K562 (cell line): ENCODE measurements around the gene JADE3. TPM values are rescaled to one million over a fixed set of nuclear protein-coding genes. Genes with fewer than 3 reads are reported as not detected.

ENCODE experiments used
- ATAC-seq: fragments of 200-7000 bp; cut with Tn5 transposase; 3 replicates; pipeline ENCODE4 v1.9.1; 2020; ENCODE audit warnings: moderate library complexity
- BruUV-seq: library from RNA; stranded (reverse); fragments of 400-500 nt; replicated peaks from 2 replicates; lab custom pipeline; 2021; lab: Mats Ljungman, UMichigan
- CTCF ChIA-PET: fragments of 300-600 bp; formaldehyde crosslinking; extraction: SDS; loops from one replicate; lab custom pipeline; 2021; ENCODE audit warnings: low intra/inter-chr PET ratio; lab: Yijun Ruan, JAX
- POLR2A ChIA-PET: fragments of 300-600, 350-650 bp; sonication (Branson Sonifier 250); formaldehyde crosslinking; extraction: SDS; loops from one replicate; lab custom pipeline; 2021; ENCODE audit warnings: antibody characterized with exemption, inconsistent platforms; lab: Yijun Ruan, JAX
- DNase-seq, 4 experiments: peaks; one replicate each; pipeline versions ENCODE4 v3.0.0 to v3.0.0-alpha.2; 2011 to 2018; ENCODE audit warnings: low spot score in 3 of 4, mixed read lengths in 3 of 4; ENCODE audit errors: extremely low read depth in 1 of 4
- FAIRE-seq: peaks from 2 replicates; lab custom pipeline; 2011; peaks lifted over from hg19 to GRCh38; lab: Jason Lieb, UNC
- H2AFZ ChIP-seq: 2 replicates; pipeline ENCODE4 v1.6.0; 2011; ENCODE audit warnings: low read depth, low read length, control low read depth, inconsistent platforms
- H3K27ac ChIP-seq: fragments of 200-600 bp; 3 replicates; pipeline ENCODE4 v1.8.0; 2011; ENCODE audit warnings: low read depth, mild to moderate bottlenecking, control low read depth, inconsistent platforms, low read length, moderate library complexity, mixed read lengths; ENCODE audit errors: extremely low read depth
- H3K27me3 ChIP-seq, 2 experiments: fragments of 300-600 bp in 1 of 2; 2 replicates in 1 of 2; 3 replicates in 1 of 2; pipeline versions ENCODE4 v1.6.0 to v1.8.0; 2011; ENCODE audit warnings: inconsistent platforms in 2 of 2, low read length in 2 of 2, mild to moderate bottlenecking in 1 of 2, mixed read lengths in 1 of 2, moderate library complexity in 1 of 2; ENCODE audit not compliant: control insufficient read depth in 2 of 2, insufficient read depth in 2 of 2
- H3K36me3 ChIP-seq: fragments of 300-600 bp; 3 replicates; pipeline ENCODE4 v1.8.0; 2011; ENCODE audit warnings: mild to moderate bottlenecking, low read length, inconsistent platforms; ENCODE audit not compliant: control insufficient read depth, insufficient read depth
- H3K4me1 ChIP-seq, 2 experiments: fragments of 200-600 bp in 1 of 2; replicated peaks in 1 of 2; 2 replicates in 1 of 2; 3 replicates in 1 of 2; pipeline versions ENCODE4 v1.5.1 to v1.8.0; 2011; ENCODE audit warnings: inconsistent platforms in 2 of 2, low read length in 2 of 2, mild to moderate bottlenecking in 1 of 2, mixed read lengths in 1 of 2, moderate library complexity in 1 of 2; ENCODE audit not compliant: control insufficient read depth in 2 of 2, insufficient read depth in 2 of 2
- H3K4me2 ChIP-seq: 2 replicates; pipeline ENCODE4 v1.6.1; 2011; ENCODE audit warnings: low read length, control low read depth, inconsistent platforms, mixed read lengths; ENCODE audit not compliant: insufficient read depth
- H3K4me3 ChIP-seq: fragments of 200-600 bp; sonication (generic), shearing (Covaris generic); 2 replicates; pipeline ENCODE4 v1.5.1; 2016; ENCODE audit warnings: control low read depth, inconsistent platforms
- H3K79me2 ChIP-seq: fragments of 200-600 bp; 3 replicates; pipeline ENCODE4 v1.8.0; 2011; ENCODE audit warnings: low read length, inconsistent platforms; ENCODE audit not compliant: control insufficient read depth, insufficient read depth
- H3K9ac ChIP-seq, 2 experiments: 2 replicates each; pipeline versions ENCODE4 v1.6.0 to v1.6.1; 2011; ENCODE audit warnings: low read depth in 2 of 2, low read length in 2 of 2, control low read depth in 1 of 2, inconsistent platforms in 1 of 2, mild to moderate bottlenecking in 1 of 2, mixed read lengths in 1 of 2; ENCODE audit not compliant: insufficient read depth in 1 of 2
- H3K9me1 ChIP-seq: one replicate; pipeline ENCODE4 v1.6.0; 2011; ENCODE audit warnings: inconsistent platforms, mild to moderate bottlenecking, low read length, moderate library complexity; ENCODE audit not compliant: control insufficient read depth, insufficient read depth
- H3K9me3 ChIP-seq: replicated peaks from 2 replicates; pipeline ENCODE4 v1.5.1; 2011; ENCODE audit warnings: low read depth, low read length, inconsistent platforms; ENCODE audit not compliant: control insufficient read depth, insufficient read depth
- H4K20me1 ChIP-seq: replicated peaks from 2 replicates; pipeline ENCODE4 v1.6.1; 2011; ENCODE audit warnings: low read length, inconsistent platforms, mixed read lengths; ENCODE audit not compliant: control insufficient read depth, insufficient read depth
- BRF2 ChIP-seq: IDR thresholded peaks from 3 replicates; pipeline ENCODE4 v1.6.1; 2011; ENCODE audit warnings: borderline replicate concordance, mild to moderate bottlenecking; ENCODE audit not compliant: insufficient read length, insufficient read depth
- DIDO1 ChIP-seq: fragments of 450-650 bp; IDR thresholded peaks from 2 replicates; pipeline ENCODE4 v1.6.1; 2016; ENCODE audit warnings: low read depth, missing biosample characterization, missing genetic modification characterization
- ELF2 ChIP-seq: fragments of 250-450 bp; sonication (Bioruptor Pico); IDR thresholded peaks from 2 replicates; pipeline ENCODE4 v1.5.0; 2021; ENCODE audit warnings: mild to moderate bottlenecking
- ID3 ChIP-seq, 2 experiments: fragments of 250-450 bp in 1 of 2; fragments of 450-650 bp in 1 of 2; sonication (Bioruptor Pico) in 1 of 2; IDR thresholded peaks; 2 replicates each; pipeline versions ENCODE4 v1.6.1 to v1.8.0; 2016 to 2021; ENCODE audit warnings: mild to moderate bottlenecking in 2 of 2, moderate library complexity in 2 of 2, missing compliant biosample characterization in 1 of 2, missing genetic modification characterization in 1 of 2
- KAT2B ChIP-seq: IDR thresholded peaks from one replicate; pipeline ENCODE4 v1.6.1; 2012; ENCODE audit warnings: low read depth, mild to moderate bottlenecking, control low read depth, inconsistent platforms, low read length, moderate library complexity
- TRIM28 ChIP-seq: fragments of 450-650 bp; IDR thresholded peaks from 2 replicates; pipeline ENCODE4 v1.6.1; 2017
- ZBTB7A ChIP-seq: IDR thresholded peaks from 2 replicates; pipeline ENCODE4 v1.6.1; 2011; ENCODE audit warnings: low read depth, mild to moderate bottlenecking, low read length, moderate library complexity, borderline replicate concordance; ENCODE audit not compliant: control insufficient read depth
- WGBS: fragments of 100-300 bp; shearing (Covaris generic); methylation state at CpG from one replicate; pipeline ENCODE4 v1.1.6; 2016; ENCODE audit warnings: low coverage, mixed read lengths; ENCODE audit not compliant: insufficient coverage; ENCODE audit errors: missing lambda C conversion rate; 5-methylcytosine and 5-hydroxymethylcytosine counted together
- in situ Hi-C: fragments of 300-500 bp; cut with MboI; formaldehyde crosslinking; loops from 4 replicates; pipeline ENCODE4 v1.15.0; 2018; ENCODE audit warnings: inconsistent platforms, mixed read lengths
- intact Hi-C: fragments of 100-400 bp; cut with micrococcal nuclease; formaldehyde crosslinking; loops from 2 replicates; pipeline ENCODE4 v1.14.2; 2022
- polyA plus RNA-seq, 8 experiments: library from polyadenylated mRNA; depleted of rRNA in 4 of 8; stranded (reverse) in 5 of 8; unstranded in 3 of 8; fragments of >200 nt; fragmentation: Nextera tagmentation in 2 of 8; fragmentation: Illumina TruSeq in 1 of 8; extraction: Ambion mirVana in 2 of 8; extraction: Trizol in 1 of 8; gene quantifications; 2 replicates each; pipeline versions ENCODE4 v1.2.1 to v1.2.3, GENCODE V29; 2011 to 2014; ENCODE audit warnings: inconsistent platforms in 1 of 8, missing spikeins in 1 of 8
- total RNA-seq, 7 experiments: library from RNA; depleted of rRNA in 6 of 7; stranded (reverse); fragments of >200 nt in 6 of 7; fragmentation: Illumina TruSeq in 2 of 7; extraction: Trizol in 2 of 7; gene quantifications; 2 replicates each; pipeline versions ENCODE4 v1.2.1 to v1.2.3, GENCODE V29; 2011 to 2021; ENCODE audit warnings: low replicate concordance in 1 of 7
- TF ChIP-seq, protein P1 (sequence below): fragments of 450-650 bp; IDR thresholded peaks from 2 replicates; pipeline ENCODE4 v1.6.1; 2016; ENCODE audit warnings: mild to moderate bottlenecking

Gene JADE3
- total and polyA plus RNA-seq, 9 of the 15 experiments (the other 6 are each of a cell fraction or from before 2014, with no cell fraction given): 2.6 to 10.0 (median 7.0) TPM

- no peaks in the 10 kb centered on the region for H3K27me3 ChIP-seq
- H3K4me2 ChIP-seq: no peak overlapping the region
- H3K27ac ChIP-seq: no peak overlapping the region
- no peaks in the 10 kb centered on the region; a peak in 1 of 5 replicates for H3K4me1 ChIP-seq
- H3K4me3 ChIP-seq: no peak overlapping the region
- H3K9me3 ChIP-seq: no peaks in the 10 kb centered on the region
- no peak overlapping the region for H2AFZ ChIP-seq
- 18% methylated on average over 5 of the region's 5 CpGs for WGBS
- no peaks in the 10 kb centered on the region for H3K79me2 ChIP-seq
- TF ChIP-seq ELF2 (CRISPR knock-in tag) (no peak), DIDO1 (tag) (no peak), BRF2 (no peak), TRIM28 (no peak), ID3 (CRISPR knock-in tag; IDR thresholded peaks at IDR 0.05) (no peak), ID3 (tag; IDR thresholded peaks at IDR 0.05) (no peak), KAT2B (no peak), ZBTB7A (no peak)
- TF ChIP-seq, protein P1, sequence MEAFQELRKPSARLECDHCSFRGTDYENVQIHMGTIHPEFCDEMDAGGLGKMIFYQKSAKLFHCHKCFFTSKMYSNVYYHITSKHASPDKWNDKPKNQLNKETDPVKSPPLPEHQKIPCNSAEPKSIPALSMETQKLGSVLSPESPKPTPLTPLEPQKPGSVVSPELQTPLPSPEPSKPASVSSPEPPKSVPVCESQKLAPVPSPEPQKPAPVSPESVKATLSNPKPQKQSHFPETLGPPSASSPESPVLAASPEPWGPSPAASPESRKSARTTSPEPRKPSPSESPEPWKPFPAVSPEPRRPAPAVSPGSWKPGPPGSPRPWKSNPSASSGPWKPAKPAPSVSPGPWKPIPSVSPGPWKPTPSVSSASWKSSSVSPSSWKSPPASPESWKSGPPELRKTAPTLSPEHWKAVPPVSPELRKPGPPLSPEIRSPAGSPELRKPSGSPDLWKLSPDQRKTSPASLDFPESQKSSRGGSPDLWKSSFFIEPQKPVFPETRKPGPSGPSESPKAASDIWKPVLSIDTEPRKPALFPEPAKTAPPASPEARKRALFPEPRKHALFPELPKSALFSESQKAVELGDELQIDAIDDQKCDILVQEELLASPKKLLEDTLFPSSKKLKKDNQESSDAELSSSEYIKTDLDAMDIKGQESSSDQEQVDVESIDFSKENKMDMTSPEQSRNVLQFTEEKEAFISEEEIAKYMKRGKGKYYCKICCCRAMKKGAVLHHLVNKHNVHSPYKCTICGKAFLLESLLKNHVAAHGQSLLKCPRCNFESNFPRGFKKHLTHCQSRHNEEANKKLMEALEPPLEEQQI: no peak
- TF ChIP-seq, all 486 proteins: peak for 0
- no peak for DNase-seq
- no peak overlapping the region for H3K9ac ChIP-seq
- no peaks in the 10 kb centered on the region for H3K9me1 ChIP-seq
- intact Hi-C loops: no loop called here
- no peaks in the 10 kb centered on the region for H3K36me3 ChIP-seq
- in situ Hi-C loops: no loop called here
- POLR2A ChIA-PET: interaction anchor here (0.6 kb wide), 1 partner anchor 165 kb away, joined by 3 read pairs; no protein-coding TSS in a partner anchor
- no peaks in the 10 kb centered on the region; the same call in 1 of the 2 replicates for H4K20me1 ChIP-seq
- CTCF ChIA-PET: no interaction called here
- ATAC-seq: no peak
- no peak for FAIRE-seq
- BruUV-seq: no TSS peak
These were observed 40.9 kb downstream of the JADE3 start for GRCh38 chrX:46953137-46953527.
